Adrenal gland (tissue), 12 donors: Measurements from ENCODE around the gene RNF217. TPM values are rescaled to one million over a fixed set of nuclear protein-coding genes. Genes with fewer than 3 reads are reported as not detected.

Experiments used
- DNase-seq, 7 donors: peaks; one replicate each; pipeline ENCODE4 v3.0.0-alpha.2; 2019 to 2020
- H3K27ac ChIP-seq, 5 donors: fragments of 200-600 bp; sonication (generic) in 4 of 5; 1 replicate in 3 of 5; 2 replicates in 2 of 5; pipeline versions ENCODE4 v1.5.1 to v1.8.0; 2016 to 2020; ENCODE audit warnings: mild to moderate bottlenecking in 1 of 5
- H3K27me3 ChIP-seq: fragments of 200-600 bp; 2 replicates; pipeline ENCODE4 v1.8.0; 2021
- H3K36me3 ChIP-seq, 2 donors: fragments of 200-600 bp; replicated peaks in 1 of 2; 1 replicate in 1 of 2; 2 replicates in 1 of 2; pipeline versions ENCODE4 v1.5.1 to v1.8.0; 2018 to 2022
- H3K4me1 ChIP-seq, 2 donors: fragments of 200-600 bp; replicated peaks in 1 of 2; 1 replicate in 1 of 2; 2 replicates in 1 of 2; pipeline versions ENCODE4 v1.5.1 to v1.8.0; 2018 to 2021
- H3K4me3 ChIP-seq, 4 donors: fragments of 200-600 bp; sonication (generic) in 3 of 4; one replicate each; pipeline ENCODE4 v1.5.1; 2016 to 2018
- H3K9me3 ChIP-seq, 3 donors: fragments of 200-600 bp; sonication (generic) in 1 of 3; replicated peaks in 1 of 3; 1 replicate in 2 of 3; 2 replicates in 1 of 3; pipeline versions ENCODE4 v1.5.1 to v1.8.0; 2016 to 2021
- POLR2A ChIP-seq, 2 donors: fragments of 450-650 bp; IDR thresholded peaks; one replicate each; pipeline ENCODE4 v1.6.1; 2017; ENCODE audit warnings: antibody characterized with exemption in 2 of 2, mild to moderate bottlenecking in 2 of 2, moderate library complexity in 1 of 2
- WGBS, 4 donors: extraction: QIAGEN DNeasy Blood & Tissue Kit in 2 of 4; methylation state at CpG; one replicate each; pipeline versions ENCODE4 v1.1.5 to v1.1.7; 2013 to 2017; 5-methylcytosine and 5-hydroxymethylcytosine counted together
- intact Hi-C, 2 donors: fragments of 100-400 bp; cut with DNase I; formaldehyde crosslinking; loops; one replicate each; pipeline versions ENCODE4 v1.14.1 to v1.15.0; 2022 to 2023
- polyA plus RNA-seq, 3 donors: library from polyadenylated mRNA; stranded (reverse); fragments of 200-250 nt in 2 of 3; fragments of 350-450 nt in 1 of 3; fragmentation: Illumina TruSeq in 1 of 3; extraction: RNeasy Lipid Tissue Mini Kit (QIAGEN cat#74804) in 1 of 3; gene quantifications; one replicate each; pipeline ENCODE4 v1.2.3, GENCODE V29; 2013 to 2014
- total RNA-seq, 9 donors: library from RNA; depleted of rRNA in 4 of 9; stranded (reverse); fragments of >200 nt in 4 of 9; fragments of 120-200 nt in 1 of 9; fragmentation: NEBNext Ultra II Directional in 1 of 9; extraction: Animal tissue kit (Norgen Biotek cat#: 25700) in 1 of 9; gene quantifications; one replicate each; pipeline versions ENCODE4 v1.1.0 to v1.2.4, GENCODE V29; 2013 to 2023
- TF ChIP-seq, protein P1 (sequence below), 6 experiments: fragments of 450-650 bp in 4 of 6; fragments of 200-600 bp in 2 of 6; sonication (generic) in 1 of 6; IDR thresholded peaks; 1 replicate in 5 of 6; 2 replicates in 1 of 6; pipeline versions ENCODE4 v1.5.1 to v1.8.0; 2016 to 2021; ENCODE audit warnings: antibody characterized with exemption in 6 of 6, mild to moderate bottlenecking in 2 of 6, moderate library complexity in 1 of 6
- donor health status: healthy with polysubstance abuse.
- donor health status: Bipolar disorder and iron deficiency.
- donor health status: DM: yes; HTN: yes; CAD: no.
- donor health status: DM: no; HTN: no; CAD: no.
- donor health status: DM: no; HTN: no; CAD: no.
- donor health status: DM: yes; HTN: yes; CAD: no.

RNF217 gene
- total and polyA plus RNA-seq, 12 donors: 4.6 to 23.0 (median 11.5) TPM

DNA sequence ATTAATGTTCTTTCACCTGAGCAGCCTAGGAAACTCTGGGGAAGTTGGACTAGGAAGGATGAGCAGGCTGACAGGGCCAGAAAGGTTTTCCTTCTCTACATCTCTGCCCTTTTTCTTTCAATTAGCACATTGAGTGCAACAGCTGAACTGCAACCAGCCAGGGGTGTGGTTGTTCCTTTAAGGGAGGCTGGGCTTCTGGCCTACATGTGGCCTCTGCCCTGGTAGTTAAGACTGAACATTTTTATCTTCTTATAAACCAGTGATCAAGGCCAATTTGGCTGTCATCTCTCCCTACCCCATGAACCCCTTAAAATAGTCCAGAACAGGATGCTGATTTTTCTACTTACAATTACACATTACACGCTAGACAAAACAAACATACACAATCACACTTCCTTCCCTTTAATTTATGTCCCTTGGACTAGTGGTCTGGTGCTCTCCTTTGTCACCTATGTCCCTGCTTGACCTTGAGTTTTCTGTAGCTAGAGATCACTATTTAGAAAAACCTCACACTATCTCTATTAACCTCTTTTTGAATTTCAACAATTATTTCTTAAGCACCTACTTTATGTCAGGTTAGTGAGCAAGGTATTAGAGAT lies 60.3 kb downstream of the RNF217 start:
- DNase-seq: peak in 4 of 7 donors; percentile 10 to 23 (median 20)
- peaks cover 0 to 12% of the 10 kb centered on the region in 2 donors for H3K4me1 ChIP-seq
- intact Hi-C loops: no loop called here
- no peaks in the 10 kb centered on the region for H3K36me3 ChIP-seq
- no peak for TF ChIP-seq POLR2A (IDR thresholded peaks at IDR 0.05)
- TF ChIP-seq, protein P1, sequence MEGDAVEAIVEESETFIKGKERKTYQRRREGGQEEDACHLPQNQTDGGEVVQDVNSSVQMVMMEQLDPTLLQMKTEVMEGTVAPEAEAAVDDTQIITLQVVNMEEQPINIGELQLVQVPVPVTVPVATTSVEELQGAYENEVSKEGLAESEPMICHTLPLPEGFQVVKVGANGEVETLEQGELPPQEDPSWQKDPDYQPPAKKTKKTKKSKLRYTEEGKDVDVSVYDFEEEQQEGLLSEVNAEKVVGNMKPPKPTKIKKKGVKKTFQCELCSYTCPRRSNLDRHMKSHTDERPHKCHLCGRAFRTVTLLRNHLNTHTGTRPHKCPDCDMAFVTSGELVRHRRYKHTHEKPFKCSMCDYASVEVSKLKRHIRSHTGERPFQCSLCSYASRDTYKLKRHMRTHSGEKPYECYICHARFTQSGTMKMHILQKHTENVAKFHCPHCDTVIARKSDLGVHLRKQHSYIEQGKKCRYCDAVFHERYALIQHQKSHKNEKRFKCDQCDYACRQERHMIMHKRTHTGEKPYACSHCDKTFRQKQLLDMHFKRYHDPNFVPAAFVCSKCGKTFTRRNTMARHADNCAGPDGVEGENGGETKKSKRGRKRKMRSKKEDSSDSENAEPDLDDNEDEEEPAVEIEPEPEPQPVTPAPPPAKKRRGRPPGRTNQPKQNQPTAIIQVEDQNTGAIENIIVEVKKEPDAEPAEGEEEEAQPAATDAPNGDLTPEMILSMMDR (IDR thresholded peaks at IDR 0.05): no peak
- H3K4me3 ChIP-seq: no peak overlapping the region
- no peaks in the 10 kb centered on the region for H3K9me3 ChIP-seq
- H3K27ac ChIP-seq: no peak overlapping the region
- WGBS, 4 donors: 50 to 72% (median 61%) methylated on average over 1 of the region's 1 CpG
- H3K27me3 ChIP-seq: no peaks in the 10 kb centered on the region

DNA sequence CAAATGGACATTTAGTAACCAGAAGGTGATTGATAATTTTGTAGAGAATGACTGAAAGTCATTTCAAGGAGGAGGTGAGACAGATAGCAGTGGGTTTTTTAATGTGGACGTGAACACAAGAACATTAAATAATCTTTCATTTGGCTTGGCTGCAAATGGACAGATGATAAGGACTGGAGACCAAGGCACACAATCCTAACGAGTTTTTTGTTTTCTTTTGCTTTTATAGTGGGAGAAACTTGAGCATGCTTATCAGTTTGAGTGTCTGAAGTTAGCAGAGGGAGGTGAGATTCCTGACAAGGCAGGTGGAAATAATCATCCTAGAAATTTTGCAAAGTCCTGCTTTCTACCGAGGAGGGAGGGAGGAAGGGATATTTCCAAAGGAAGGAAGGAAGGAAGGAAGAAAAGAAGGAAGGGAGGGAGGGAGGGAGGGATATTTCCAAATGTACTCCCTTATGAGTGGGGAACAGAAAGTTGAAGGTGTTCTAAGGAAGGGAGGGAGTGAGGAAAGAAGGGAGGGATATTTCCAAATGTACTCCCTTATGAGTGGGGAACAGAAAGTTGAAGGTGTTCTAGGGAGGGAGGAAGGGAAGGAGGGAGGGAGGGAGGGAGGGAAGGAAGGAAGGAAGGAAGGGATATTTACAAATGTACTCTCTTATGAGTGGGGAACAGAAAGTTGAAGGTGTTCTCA lies 63.1 kb downstream of the RNF217 start:
- 36 to 49% (median 40%) methylated on average over 3 of the region's 3 CpGs for WGBS, 4 donors
- no peak for DNase-seq
- no peak for TF ChIP-seq POLR2A (IDR thresholded peaks at IDR 0.05)
- TF ChIP-seq, protein P1 (IDR thresholded peaks at IDR 0.05): no peak
- Histone ChIP-seq H3K4me1 (peaks cover 0 to 12% of the 10 kb centered on the region in 2 donors), H3K36me3 (no peaks in the 10 kb centered on the region), H3K9me3 (no peaks in the 10 kb centered on the region), H3K4me3 (no peak overlapping the region), H3K27me3 (no peaks in the 10 kb centered on the region), H3K27ac (no peak overlapping the region)
- intact Hi-C loops: no loop called here

GRCh38 chr6:125027287-125027686 lies 65.0 kb downstream of the RNF217 start:
- TF ChIP-seq, protein P1 (IDR thresholded peaks at IDR 0.05): no peak
- TF ChIP-seq POLR2A (IDR thresholded peaks at IDR 0.05): no peak
- WGBS, 4 donors: 59 to 93% (median 65%) methylated on average over 3 of the region's 3 CpGs
- no peaks in the 10 kb centered on the region for H3K9me3 ChIP-seq

GRCh38 chr6:125030969-125031368 lies 68.7 kb downstream of the RNF217 start:
- Histone ChIP-seq H3K4me1 (no peaks in the 10 kb centered on the region), H3K4me3 (no peak overlapping the region), H3K27ac (no peak overlapping the region), H3K36me3 (no peaks in the 10 kb centered on the region), H3K9me3 (no peaks in the 10 kb centered on the region), H3K27me3 (no peaks in the 10 kb centered on the region)
- 60 to 73% (median 68%) methylated on average over 5 to 6 of the region's 6 CpGs for WGBS, 4 donors
- intact Hi-C loops: no loop called here
- no peak for TF ChIP-seq POLR2A (IDR thresholded peaks at IDR 0.05)
- TF ChIP-seq, protein P1 (IDR thresholded peaks at IDR 0.05): no peak
- DNase-seq: no peak

More at GRCh38 chr6:125027287-125027686, 65.0 kb downstream of the RNF217 start:
- intact Hi-C loops: no loop called here
- no peaks in the 10 kb centered on the region for H3K27me3 ChIP-seq
- H3K4me1 ChIP-seq: peaks cover 0 to 7% of the 10 kb centered on the region in 2 donors
- no peaks in the 10 kb centered on the region for H3K36me3 ChIP-seq
- H3K27ac ChIP-seq: no peak overlapping the region
- H3K4me3 ChIP-seq: no peak overlapping the region
- no peak for DNase-seq
